Osteocyte (in vitro differentiated cells): ENCODE results near the gene CADM2. TPM values are rescaled to one million over a fixed set of nuclear protein-coding genes. Genes with fewer than 3 reads are reported as not detected.
"Not testable (repeated sequence)": the region's sequence is repeated elsewhere in the genome, so short reads cannot be mapped to it uniquely, and the experiment has no call there.

Source experiments
- DNase-seq: peaks from one replicate; pipeline ENCODE4 v3.0.0; 2021; ENCODE audit warnings: mixed read lengths; ENCODE audit not compliant: unreplicated experiment; ENCODE audit errors: extremely low spot score
- H3K27ac Mint-ChIP-seq: one replicate; pipeline ENCODE4 v1.8.0; 2021; ENCODE audit warnings: mild to moderate bottlenecking, mixed read lengths; ENCODE audit not compliant: unreplicated experiment
- H3K27me3 Mint-ChIP-seq: one replicate; pipeline ENCODE4 v1.8.0; 2021; ENCODE audit warnings: mixed read lengths; ENCODE audit not compliant: unreplicated experiment
- H3K36me3 Mint-ChIP-seq: one replicate; pipeline ENCODE4 v1.8.0; 2021; ENCODE audit warnings: mixed read lengths; ENCODE audit not compliant: unreplicated experiment
- H3K4me1 Mint-ChIP-seq: one replicate; pipeline ENCODE4 v1.8.0; 2021; ENCODE audit warnings: mixed read lengths; ENCODE audit not compliant: unreplicated experiment
- H3K4me3 Mint-ChIP-seq: one replicate; pipeline ENCODE4 v1.8.0; 2021; ENCODE audit warnings: mild to moderate bottlenecking, moderate library complexity, mixed read lengths; ENCODE audit not compliant: unreplicated experiment
- H3K9me3 Mint-ChIP-seq: one replicate; pipeline ENCODE4 v1.8.0; 2021; ENCODE audit warnings: mixed read lengths; ENCODE audit not compliant: unreplicated experiment
- total RNA-seq: library from RNA; stranded (reverse); gene quantifications from 2 replicates; pipeline ENCODE4 v1.2.1, GENCODE V29; 2021
- TF ChIP-seq, protein P1 (sequence below): fragments of 200-600 bp; sonication (generic); IDR thresholded peaks from 2 replicates; pipeline ENCODE4 v1.5.0; 2021; ENCODE audit warnings: antibody characterized with exemption, mild to moderate bottlenecking, moderate library complexity

Gene CADM2
- total RNA-seq, 1 donor from 2014 or later = 1.5 TPM

DNA sequence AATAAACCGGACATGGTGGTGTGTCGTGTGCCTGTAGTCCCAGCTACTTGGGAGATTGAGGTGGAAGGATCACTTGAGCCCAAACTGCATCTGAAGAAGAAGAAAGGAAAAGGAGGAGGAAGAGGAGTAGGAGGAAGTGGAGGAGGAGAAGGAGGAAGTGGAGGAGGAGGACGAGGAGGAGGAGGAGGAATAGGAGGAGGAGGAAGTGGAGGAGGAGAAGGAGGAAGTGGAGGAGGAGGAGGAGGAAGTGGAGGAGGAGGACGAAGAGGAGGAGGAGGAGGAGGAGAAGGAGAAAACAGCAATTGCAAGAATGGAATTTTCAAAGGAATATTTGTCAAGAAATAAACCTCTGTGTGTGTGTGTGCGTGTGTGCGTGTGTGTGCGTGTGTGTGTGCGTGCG lies 528.6 kb downstream of the CADM2 start:
- H3K36me3 Mint-ChIP-seq = no peaks in the 10 kb centered on the region
- DNase-seq = no peak

DNA sequence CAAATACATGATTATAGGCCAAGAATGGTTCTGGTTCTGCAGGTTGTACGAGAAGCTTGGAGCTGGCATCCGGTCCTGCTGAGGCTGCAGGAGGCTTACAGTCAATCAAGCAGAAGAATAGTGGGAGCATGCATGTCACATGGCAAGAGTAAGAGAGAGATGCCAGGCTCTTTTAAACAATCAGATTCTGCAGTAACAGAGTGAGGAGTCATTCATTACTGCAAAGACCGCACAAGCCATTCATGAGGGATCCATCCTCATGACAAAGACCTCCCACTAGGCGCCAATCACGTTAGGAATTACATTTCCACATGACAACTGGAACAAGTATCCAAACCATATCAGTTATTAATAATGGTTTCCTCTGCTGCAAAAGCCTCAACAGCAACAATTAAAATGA lies 536.8 kb downstream of the CADM2 start:
- no peak overlapping the region for H3K4me3 Mint-ChIP-seq
- no peak for DNase-seq
- TF ChIP-seq, protein P1, sequence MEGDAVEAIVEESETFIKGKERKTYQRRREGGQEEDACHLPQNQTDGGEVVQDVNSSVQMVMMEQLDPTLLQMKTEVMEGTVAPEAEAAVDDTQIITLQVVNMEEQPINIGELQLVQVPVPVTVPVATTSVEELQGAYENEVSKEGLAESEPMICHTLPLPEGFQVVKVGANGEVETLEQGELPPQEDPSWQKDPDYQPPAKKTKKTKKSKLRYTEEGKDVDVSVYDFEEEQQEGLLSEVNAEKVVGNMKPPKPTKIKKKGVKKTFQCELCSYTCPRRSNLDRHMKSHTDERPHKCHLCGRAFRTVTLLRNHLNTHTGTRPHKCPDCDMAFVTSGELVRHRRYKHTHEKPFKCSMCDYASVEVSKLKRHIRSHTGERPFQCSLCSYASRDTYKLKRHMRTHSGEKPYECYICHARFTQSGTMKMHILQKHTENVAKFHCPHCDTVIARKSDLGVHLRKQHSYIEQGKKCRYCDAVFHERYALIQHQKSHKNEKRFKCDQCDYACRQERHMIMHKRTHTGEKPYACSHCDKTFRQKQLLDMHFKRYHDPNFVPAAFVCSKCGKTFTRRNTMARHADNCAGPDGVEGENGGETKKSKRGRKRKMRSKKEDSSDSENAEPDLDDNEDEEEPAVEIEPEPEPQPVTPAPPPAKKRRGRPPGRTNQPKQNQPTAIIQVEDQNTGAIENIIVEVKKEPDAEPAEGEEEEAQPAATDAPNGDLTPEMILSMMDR = no peak
- H3K9me3 Mint-ChIP-seq = no peaks in the 10 kb centered on the region
- no peak overlapping the region for H3K27ac Mint-ChIP-seq
- no peaks in the 10 kb centered on the region for H3K36me3 Mint-ChIP-seq
- no peaks in the 10 kb centered on the region for H3K27me3 Mint-ChIP-seq
- H3K4me1 Mint-ChIP-seq = no peaks in the 10 kb centered on the region

More for the DNA sequence above, 528.6 kb downstream of the CADM2 start:
- Mint-ChIP-seq H3K4me1 (peaks cover 28% of the 10 kb centered on the region), H3K4me3 (no peak overlapping the region), H3K27ac (no peak overlapping the region), H3K9me3 (peaks cover 4% of the 10 kb centered on the region), H3K27me3 (no peaks in the 10 kb centered on the region)
- TF ChIP-seq, protein P1 = no peak

DNA sequence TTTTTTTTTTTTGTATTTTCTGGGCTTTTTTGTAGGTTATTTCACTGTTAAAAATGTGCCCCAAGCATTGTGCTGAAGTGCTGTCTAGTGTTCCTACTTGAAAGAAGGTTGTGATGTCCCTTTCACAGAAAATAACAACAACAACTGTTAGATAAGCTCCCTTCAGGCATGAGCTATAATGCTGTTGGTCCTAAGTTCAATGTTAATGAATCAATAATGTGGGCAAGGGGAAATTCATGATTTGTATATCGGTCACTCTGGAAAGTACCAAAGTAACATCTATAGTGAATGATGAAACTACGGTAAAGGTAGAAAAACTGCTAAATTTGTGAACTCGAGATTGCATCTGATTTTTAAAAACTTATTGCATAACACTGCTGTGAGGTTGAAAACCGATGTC lies 539.4 kb downstream of the CADM2 start:
- DNase-seq = no peak
- Mint-ChIP-seq H3K4me1 (peaks cover 2% of the 10 kb centered on the region), H3K36me3 (no peaks in the 10 kb centered on the region), H3K27me3 (no peaks in the 10 kb centered on the region), H3K27ac (no peak overlapping the region), H3K9me3 (no peaks in the 10 kb centered on the region), H3K4me3 (no peak overlapping the region)
- TF ChIP-seq, protein P1 = no peak

DNA sequence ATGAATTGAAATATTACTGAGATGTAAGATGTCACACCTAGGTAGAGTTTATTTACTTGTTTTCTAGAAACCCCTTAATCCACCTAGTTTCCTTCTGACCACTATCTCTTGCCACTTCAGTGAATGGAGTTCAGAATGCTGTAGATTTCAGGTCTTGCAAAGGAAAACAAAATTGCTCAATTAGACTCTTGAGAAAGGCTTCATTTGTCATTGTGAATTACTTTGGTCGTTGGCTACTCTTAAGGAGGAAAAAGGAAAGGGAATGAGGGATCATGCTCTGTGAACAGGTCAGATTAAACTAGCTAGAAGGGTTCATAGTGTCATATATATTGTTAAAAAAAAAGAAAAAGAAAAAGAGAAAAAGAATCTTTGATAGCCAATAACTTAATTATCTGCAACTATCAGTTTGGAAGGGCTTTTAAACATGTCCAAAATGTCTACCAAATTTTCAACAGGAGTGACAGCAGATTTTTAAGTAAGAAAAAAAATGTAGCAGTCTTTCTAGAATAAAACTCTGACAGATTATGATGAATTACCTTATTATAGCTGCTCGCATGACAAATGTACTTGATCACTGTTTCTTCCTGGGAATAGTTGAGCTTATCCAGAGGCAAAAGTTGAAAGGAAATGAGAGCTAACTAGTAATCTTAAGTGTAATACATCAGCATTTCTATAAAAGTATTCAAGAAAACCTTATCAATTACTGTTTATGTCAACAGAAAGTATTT lies 543.5 kb downstream of the CADM2 start:
- H3K27ac Mint-ChIP-seq = no peak overlapping the region
- peaks cover 12% of the 10 kb centered on the region for H3K4me1 Mint-ChIP-seq
- H3K36me3 Mint-ChIP-seq = no peaks in the 10 kb centered on the region
- H3K27me3 Mint-ChIP-seq = no peaks in the 10 kb centered on the region
- no peaks in the 10 kb centered on the region for H3K9me3 Mint-ChIP-seq
- no peak overlapping the region for H3K4me3 Mint-ChIP-seq
- TF ChIP-seq, protein P1 = no peak
- no peak for DNase-seq

DNA sequence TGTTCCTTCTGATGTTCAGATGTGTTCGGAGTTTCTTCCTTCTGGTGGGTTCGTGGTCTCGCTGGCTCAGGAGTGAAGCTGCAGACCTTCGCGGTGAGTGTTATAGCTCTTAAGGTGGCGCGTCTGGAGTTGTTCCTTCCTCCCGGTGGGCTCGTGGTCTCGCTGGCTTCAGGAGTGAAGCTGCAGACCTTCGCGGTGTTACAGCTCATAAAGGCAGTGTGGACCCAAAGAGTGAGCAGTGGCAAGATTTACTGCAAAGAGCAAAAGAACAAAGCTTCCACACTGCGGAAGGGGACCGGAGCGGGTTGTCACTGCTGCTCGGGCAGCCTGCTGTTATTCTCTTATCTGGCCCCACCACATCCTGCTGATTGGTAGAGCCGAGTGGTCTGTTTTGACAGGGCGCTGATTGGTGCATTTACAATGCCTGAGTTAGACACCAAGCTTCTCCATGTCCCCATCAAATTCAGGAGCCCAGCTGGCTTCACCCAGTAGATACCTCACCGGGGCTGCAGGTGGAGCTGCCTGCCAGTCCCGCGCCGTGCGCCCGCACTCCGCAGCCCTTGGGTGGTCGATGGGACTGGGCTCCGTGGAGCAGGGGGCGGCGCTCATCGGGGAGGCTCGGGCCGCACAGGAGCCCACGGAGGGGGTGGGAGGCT lies 545.5 kb downstream of the CADM2 start:
- Mint-ChIP-seq H3K4me3 (peak overlapping the region; percentile 62), H3K27ac (peak overlapping the region; percentile 10), H3K4me1 (peaks cover 12% of the 10 kb centered on the region)
- DNase-seq, H3K9me3 Mint-ChIP-seq, H3K27me3 Mint-ChIP-seq, H3K36me3 Mint-ChIP-seq: not testable (repeated sequence)
- TF ChIP-seq, protein P1 = peak; percentile 32

DNA sequence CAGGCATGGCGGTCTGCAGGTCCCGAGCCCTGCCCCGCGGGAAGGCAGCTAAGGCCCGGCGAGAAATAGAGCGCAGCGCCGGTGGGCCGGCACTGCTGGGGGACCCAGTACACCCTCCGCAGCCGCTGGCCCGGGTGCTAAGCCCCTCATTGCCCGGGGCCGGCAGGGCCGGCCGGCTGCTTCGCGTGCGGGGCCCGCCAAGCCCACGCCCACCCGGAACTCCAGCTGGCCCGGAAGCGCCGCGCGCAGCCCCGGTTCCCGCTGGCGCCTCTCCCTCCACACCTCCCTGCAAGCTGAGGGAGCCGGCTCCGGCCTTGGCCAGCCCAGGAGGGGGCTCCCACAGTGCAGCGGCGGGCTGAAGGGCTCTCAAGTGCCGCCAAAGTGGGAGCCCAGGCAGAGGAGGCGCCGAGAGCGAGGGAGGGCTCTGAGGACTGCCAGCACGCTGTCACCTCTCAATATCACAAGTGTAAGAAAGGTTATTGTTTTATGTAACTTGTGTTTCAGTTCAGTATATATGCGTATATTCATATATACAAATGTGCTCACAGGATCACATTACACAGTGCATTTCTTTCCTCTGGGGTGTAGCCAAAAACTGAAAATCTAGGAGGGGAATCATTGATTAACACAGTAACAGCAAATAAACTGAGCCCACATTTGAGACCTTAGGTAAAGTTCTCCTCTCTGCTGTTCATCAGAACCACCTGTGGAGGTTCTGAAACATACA lies 546.2 kb downstream of the CADM2 start:
- H3K27me3 Mint-ChIP-seq, DNase-seq: not testable (repeated sequence)

DNA sequence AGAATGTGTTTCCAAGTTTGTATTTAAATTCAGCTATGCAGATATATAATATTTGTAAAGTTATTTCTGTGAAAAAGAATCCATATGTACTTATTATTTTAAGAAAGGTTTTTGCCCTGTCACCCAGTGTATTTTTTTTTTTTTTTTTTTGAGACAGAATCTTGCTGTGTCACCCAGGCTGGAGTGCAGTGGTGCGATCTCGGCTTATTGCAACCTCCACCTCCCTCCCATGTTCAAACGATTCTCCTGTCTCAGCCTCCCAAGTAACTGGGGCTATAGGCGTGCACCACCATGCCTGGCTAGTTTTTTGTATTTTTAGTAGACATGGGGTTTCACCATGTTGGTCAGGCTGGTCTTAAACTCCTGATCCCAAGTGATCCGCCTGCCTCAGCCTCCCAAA lies 548.3 kb downstream of the CADM2 start:
- not testable (repeated sequence) for H3K9me3 Mint-ChIP-seq, H3K27ac Mint-ChIP-seq, H3K4me3 Mint-ChIP-seq, H3K36me3 Mint-ChIP-seq, DNase-seq, H3K27me3 Mint-ChIP-seq
- peaks cover 26% of the 10 kb centered on the region for H3K4me1 Mint-ChIP-seq

More for the DNA sequence above, 546.2 kb downstream of the CADM2 start:
- H3K9me3 Mint-ChIP-seq, H3K36me3 Mint-ChIP-seq: not testable (repeated sequence)
- Mint-ChIP-seq H3K4me1 (peaks cover 12% of the 10 kb centered on the region), H3K4me3 (peak overlapping the region; percentile 65), H3K27ac (peak overlapping the region; percentile 46)
